Activated CD8-positive, alpha-beta T cell treated with anti-CD3 and anti-CD28 coated beads for 36 hours (primary cell): Measurements from ENCODE around the gene CD247. TPM values are rescaled to one million over a fixed set of nuclear protein-coding genes. Genes with fewer than 3 reads are reported as not detected.

Source experiments
- ATAC-seq: fragments of 200-7000 bp; cut with Tn5 transposase; one replicate; pipeline ENCODE4 v1.10.0; 2021; ENCODE audit warnings: mild to moderate bottlenecking, moderate library complexity
- CTCF ChIA-PET: fragments of 350-600 bp; sonication (Branson Sonifier 250); formaldehyde crosslinking; loops from one replicate; lab custom pipeline; 2021; ENCODE audit warnings: antibody characterized with exemption; lab: Charles Lee
- POLR2A ChIA-PET: fragments of 350-600 bp; sonication (Branson Sonifier 250); formaldehyde crosslinking; loops from one replicate; lab custom pipeline; 2021; ENCODE audit warnings: antibody characterized with exemption; lab: Charles Lee
- DNase-seq: peaks from one replicate; pipeline ENCODE4 v3.0.0-alpha.2; 2020
- H3K27ac Mint-ChIP-seq: one replicate; pipeline ENCODE4 v1.8.0; 2021; ENCODE audit warnings: mild to moderate bottlenecking, mixed read lengths
- H3K27me3 Mint-ChIP-seq: one replicate; pipeline ENCODE4 v1.8.0; 2021; ENCODE audit warnings: mixed read lengths
- H3K36me3 Mint-ChIP-seq: one replicate; pipeline ENCODE4 v1.8.0; 2021; ENCODE audit warnings: low read depth, mixed read lengths
- H3K4me1 Mint-ChIP-seq: one replicate; pipeline ENCODE4 v1.8.0; 2021; ENCODE audit warnings: low read depth, mixed read lengths
- H3K4me3 Mint-ChIP-seq: one replicate; pipeline ENCODE4 v1.8.0; 2021; ENCODE audit warnings: mild to moderate bottlenecking, moderate library complexity, mixed read lengths
- H3K9me3 Mint-ChIP-seq: one replicate; pipeline ENCODE4 v1.8.0; 2021; ENCODE audit warnings: mixed read lengths
- intact Hi-C: fragments of 100-400 bp; cut with micrococcal nuclease; formaldehyde crosslinking; loops from one replicate; pipeline ENCODE4 v1.10.0; 2022
- total RNA-seq, 2 experiments: library from RNA; stranded (reverse); gene quantifications; one replicate each; pipeline ENCODE4 v1.2.3, GENCODE V29; 2021
- TF ChIP-seq, protein P1 (sequence below): fragments of 200-600 bp; IDR thresholded peaks from one replicate; pipeline ENCODE4 v1.8.0; 2022; ENCODE audit warnings: antibody characterized with exemption, mild to moderate bottlenecking

The CD247 gene
- total RNA-seq, 2 experiments from 2014 or later = 224 to 229 TPM

DNA sequence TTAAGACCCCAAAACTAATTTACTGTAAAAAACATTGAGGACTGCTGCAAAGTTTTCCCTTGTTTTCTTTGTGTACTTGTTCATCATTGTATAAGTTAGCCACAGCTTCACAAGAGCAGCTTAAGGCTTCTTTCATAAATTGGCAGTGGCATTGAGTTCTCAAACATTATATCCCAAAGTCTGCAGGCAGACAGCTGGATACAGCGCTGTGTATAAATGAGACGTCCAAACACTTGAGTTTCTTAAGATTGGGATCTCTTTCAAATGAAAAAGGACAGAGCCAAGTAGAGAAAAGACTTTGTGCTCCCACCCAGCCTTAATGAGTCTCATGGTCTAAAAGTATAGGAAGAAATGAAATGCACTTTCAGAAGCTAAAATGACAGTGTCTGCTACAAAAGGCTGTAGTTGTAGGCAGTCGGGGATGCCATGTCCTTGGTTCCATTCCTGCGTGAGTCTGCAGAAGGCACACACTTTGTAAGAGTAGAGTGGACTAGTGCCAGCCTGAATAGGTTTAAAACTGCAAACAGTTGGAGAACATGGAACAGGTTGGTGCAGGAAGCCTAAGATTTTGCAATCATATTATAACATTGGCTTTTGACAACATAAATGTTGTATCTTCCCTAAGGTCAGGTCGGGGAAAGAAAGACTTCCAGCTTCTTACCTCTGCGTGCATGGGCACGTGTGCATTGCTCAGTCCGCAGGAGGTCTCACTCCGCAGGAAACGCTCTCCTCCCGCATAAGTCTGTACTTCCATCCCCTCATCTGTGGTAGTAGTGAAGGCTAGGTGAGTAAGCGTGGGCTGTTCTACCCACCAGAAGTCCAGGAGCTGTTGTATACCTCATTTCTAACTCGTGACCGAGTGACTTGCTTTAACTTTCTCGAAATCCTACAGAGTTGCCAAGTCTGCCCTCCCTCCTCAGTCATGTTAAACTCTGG is 94.4 kb downstream of the CD247 start:
- Mint-ChIP-seq H3K4me3 (no peak overlapping the region), H3K27me3 (no peaks in the 10 kb centered on the region), H3K27ac (no peak overlapping the region), H3K36me3 (no peaks in the 10 kb centered on the region), H3K4me1 (peaks cover 13% of the 10 kb centered on the region), H3K9me3 (no peaks in the 10 kb centered on the region)
- ChIA-PET CTCF (interaction anchor here (0.6 to 2.9 kb wide), 7 partner anchors 10 to 156 kb away, joined by 3 to 8 read pairs (median 4); no protein-coding TSS in a partner anchor), POLR2A (interaction anchor here (0.6 to 1.4 kb wide), 4 partner anchors 10 to 24 kb away, joined by 3 to 6 read pairs (median 4); no protein-coding TSS in a partner anchor)
- intact Hi-C loops = no loop called here
- ATAC-seq (no peak), DNase-seq (no peak)
- TF ChIP-seq, protein P1, sequence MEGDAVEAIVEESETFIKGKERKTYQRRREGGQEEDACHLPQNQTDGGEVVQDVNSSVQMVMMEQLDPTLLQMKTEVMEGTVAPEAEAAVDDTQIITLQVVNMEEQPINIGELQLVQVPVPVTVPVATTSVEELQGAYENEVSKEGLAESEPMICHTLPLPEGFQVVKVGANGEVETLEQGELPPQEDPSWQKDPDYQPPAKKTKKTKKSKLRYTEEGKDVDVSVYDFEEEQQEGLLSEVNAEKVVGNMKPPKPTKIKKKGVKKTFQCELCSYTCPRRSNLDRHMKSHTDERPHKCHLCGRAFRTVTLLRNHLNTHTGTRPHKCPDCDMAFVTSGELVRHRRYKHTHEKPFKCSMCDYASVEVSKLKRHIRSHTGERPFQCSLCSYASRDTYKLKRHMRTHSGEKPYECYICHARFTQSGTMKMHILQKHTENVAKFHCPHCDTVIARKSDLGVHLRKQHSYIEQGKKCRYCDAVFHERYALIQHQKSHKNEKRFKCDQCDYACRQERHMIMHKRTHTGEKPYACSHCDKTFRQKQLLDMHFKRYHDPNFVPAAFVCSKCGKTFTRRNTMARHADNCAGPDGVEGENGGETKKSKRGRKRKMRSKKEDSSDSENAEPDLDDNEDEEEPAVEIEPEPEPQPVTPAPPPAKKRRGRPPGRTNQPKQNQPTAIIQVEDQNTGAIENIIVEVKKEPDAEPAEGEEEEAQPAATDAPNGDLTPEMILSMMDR = no peak

GRCh38 chr1:167420510-167420909 is 97.8 kb downstream of the CD247 start:
- POLR2A ChIA-PET = interaction anchor here (1.4 kb wide), 1 partner anchor 9 kb away, joined by 4 read pairs; no protein-coding TSS in a partner anchor
- ATAC-seq (no peak), DNase-seq (no peak)
- Mint-ChIP-seq H3K4me1 (peaks cover 3% of the 10 kb centered on the region), H3K27ac (no peak overlapping the region), H3K36me3 (peaks cover 6% of the 10 kb centered on the region), H3K9me3 (no peaks in the 10 kb centered on the region), H3K4me3 (no peak overlapping the region), H3K27me3 (no peaks in the 10 kb centered on the region)
- TF ChIP-seq, protein P1 = no peak
- CTCF ChIA-PET = interaction anchor here (1.2 to 1.4 kb wide), 3 partner anchors 114 to 135 kb away, joined by 4 to 5 read pairs (median 4); no protein-coding TSS in a partner anchor
- intact Hi-C loops = no loop called here

DNA sequence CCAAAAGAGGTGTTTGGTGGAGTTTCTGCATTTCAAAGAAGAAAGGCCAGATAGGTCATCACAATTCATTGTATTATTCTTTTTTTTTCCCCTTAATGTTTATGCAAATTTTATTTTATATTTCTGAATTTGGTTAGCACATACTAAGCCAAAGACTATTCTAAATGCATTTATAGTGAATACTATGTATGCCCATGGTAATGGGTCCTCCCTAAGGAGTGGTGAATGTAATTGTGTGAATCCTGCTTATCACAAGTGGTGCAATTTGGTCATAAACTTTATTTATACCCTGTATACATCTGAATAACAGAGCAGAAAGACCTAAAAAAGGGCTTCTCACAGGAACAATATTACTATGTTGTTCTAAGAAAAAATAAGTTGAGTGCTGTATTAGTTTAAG is 99.1 kb downstream of the CD247 start:
- intact Hi-C loops = no loop called here
- Mint-ChIP-seq H3K9me3 (no peaks in the 10 kb centered on the region), H3K27ac (no peak overlapping the region), H3K27me3 (no peaks in the 10 kb centered on the region), H3K4me3 (no peak overlapping the region), H3K4me1 (peaks cover 5% of the 10 kb centered on the region), H3K36me3 (peaks cover 11% of the 10 kb centered on the region)
- ChIA-PET POLR2A (no interaction called here), CTCF (interaction anchor here (1.0 to 1.9 kb wide), 6 partner anchors 8 to 136 kb away, joined by 3 to 7 read pairs (median 4); no protein-coding TSS in a partner anchor)
- TF ChIP-seq, protein P1 = no peak
- no peak for DNase-seq
- ATAC-seq = no peak

DNA sequence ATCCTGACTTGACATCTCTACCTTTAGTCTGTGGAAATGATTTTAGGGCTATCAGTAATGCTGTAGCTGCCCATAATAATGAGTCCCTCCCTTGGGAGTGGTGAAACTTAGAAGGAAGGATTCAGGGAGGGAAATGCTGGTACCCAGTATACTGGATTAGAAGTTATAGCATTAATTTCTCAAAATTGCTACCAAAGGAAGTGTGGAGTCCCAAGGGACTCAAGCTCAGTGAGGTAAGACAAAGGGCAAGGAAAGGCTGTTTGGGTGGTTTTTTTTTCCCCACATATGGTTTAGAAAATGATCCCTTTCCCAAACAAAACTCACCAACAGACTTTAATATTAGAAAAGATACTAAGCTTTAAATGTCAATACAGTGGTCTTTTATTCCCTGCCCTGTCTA is 99.9 kb downstream of the CD247 start:
- Mint-ChIP-seq H3K27me3 (no peaks in the 10 kb centered on the region), H3K9me3 (no peaks in the 10 kb centered on the region), H3K27ac (no peak overlapping the region), H3K36me3 (peaks cover 11% of the 10 kb centered on the region), H3K4me3 (no peak overlapping the region), H3K4me1 (peaks cover 5% of the 10 kb centered on the region)
- ChIA-PET POLR2A (no interaction called here), CTCF (interaction anchor here (0.9 to 2.0 kb wide), 10 partner anchors 9 to 150 kb away, joined by 3 to 7 read pairs (median 4); no protein-coding TSS in a partner anchor)
- intact Hi-C loops = no loop called here
- DNase-seq (no peak), ATAC-seq (no peak)
- TF ChIP-seq, protein P1 = no peak
